A549 (cell line): Measurements from ENCODE around the gene TCF7L2. TPM values are rescaled to one million over a fixed set of nuclear protein-coding genes. Genes with fewer than 3 reads are reported as not detected.

Experiments used
- ATAC-seq, 2 experiments: fragments of 200-7000 bp in 1 of 2; fragments of >200 bp in 1 of 2; cut with Nextera tagmentation in 1 of 2; cut with Tn5 transposase in 1 of 2; 3 replicates each; pipeline versions ENCODE4 v1.8.0 to v1.9.1; 2018 to 2020; ENCODE audit warnings: mild to moderate bottlenecking in 1 of 2, moderate library complexity in 1 of 2
- CTCF ChIA-PET: fragments of 300-600 bp; sonication (Branson Sonifier 250); formaldehyde crosslinking; extraction: SDS; loops from one replicate; lab custom pipeline; 2021; ENCODE audit warnings: antibody characterized with exemption, inconsistent platforms; lab: Yijun Ruan, JAX
- POLR2A ChIA-PET: fragments of 350-600 bp; formaldehyde crosslinking; extraction: SDS; loops from one replicate; lab custom pipeline; 2021; ENCODE audit warnings: antibody characterized with exemption, inconsistent platforms; lab: Yijun Ruan, JAX
- DNase-seq, 2 experiments: peaks; one replicate each; pipeline versions ENCODE4 v3.0.0 to v3.0.0-alpha.2; 2011 to 2016; ENCODE audit warnings: low read depth in 1 of 2, low spot score in 1 of 2
- FAIRE-seq: peaks from 2 replicates; lab custom pipeline; 2011; peaks lifted over from hg19 to GRCh38; lab: Jason Lieb, UNC
- H3K27ac ChIP-seq, 2 experiments: fragments of >200 bp; sonication (Bioruptor Twin); formaldehyde crosslinking; 3 replicates each; pipeline ENCODE4 v1.5.1; 2016 to 2017
- H3K4me1 ChIP-seq: fragments of >200 bp; sonication (Bioruptor Twin); formaldehyde crosslinking; 3 replicates; pipeline ENCODE4 v1.6.1; 2016
- H3K4me2 ChIP-seq: fragments of >200 bp; sonication (Bioruptor Twin); formaldehyde crosslinking; 3 replicates; pipeline ENCODE4 v1.6.1; 2016
- H3K4me3 ChIP-seq: fragments of >200 bp; sonication (Bioruptor Twin); formaldehyde crosslinking; 3 replicates; pipeline ENCODE4 v1.5.1; 2016
- H3K9me3 ChIP-seq: fragments of >200 bp; sonication (Bioruptor Twin); formaldehyde crosslinking; 3 replicates; pipeline ENCODE4 v1.6.1; 2016
- CBX8 ChIP-seq: fragments of 200-600 bp; sonication (generic); IDR thresholded peaks from 2 replicates; pipeline ENCODE4 v1.6.1; 2016
- ESRRA ChIP-seq: fragments of 150-350 bp; IDR thresholded peaks from 2 replicates; pipeline ENCODE4 v1.6.1; 2014; ENCODE audit warnings: mild to moderate bottlenecking, low read length, borderline replicate concordance
- FOSL2 ChIP-seq, 2 experiments: fragments of 450-650 bp in 1 of 2; fragments of >200 bp in 1 of 2; sonication (Bioruptor Twin) in 1 of 2; formaldehyde crosslinking; IDR thresholded peaks; 2 replicates each; pipeline versions ENCODE4 v1.5.0 to v1.6.1; 2016 to 2020; ENCODE audit warnings: mild to moderate bottlenecking in 1 of 2, moderate library complexity in 1 of 2
- FOXS1 ChIP-seq: fragments of 250-450 bp; sonication (Bioruptor Pico); IDR thresholded peaks from 2 replicates; pipeline ENCODE4 v1.5.0; 2020; ENCODE audit warnings: mild to moderate bottlenecking, moderate library complexity
- HDAC2 ChIP-seq: fragments of 200-600 bp; sonication (generic); IDR thresholded peaks from 2 replicates; pipeline ENCODE4 v1.6.1; 2016
- HEYL ChIP-seq: fragments of 250-450 bp; sonication (Bioruptor Pico); IDR thresholded peaks from 2 replicates; pipeline ENCODE4 v1.8.0; 2021; ENCODE audit warnings: mild to moderate bottlenecking, moderate library complexity
- HOXB13 ChIP-seq: fragments of 250-450 bp; sonication (Bioruptor Pico); IDR thresholded peaks from 2 replicates; pipeline ENCODE4 v1.5.0; 2020; ENCODE audit warnings: low read depth, mild to moderate bottlenecking, moderate library complexity
- KDM5A ChIP-seq: fragments of 200-600 bp; sonication (generic); IDR thresholded peaks from 2 replicates; pipeline ENCODE4 v1.6.1; 2016; ENCODE audit warnings: antibody characterized with exemption, mild to moderate bottlenecking
- NFE2L2 ChIP-seq: fragments of 150-350 bp; conservative IDR thresholded peaks from 2 replicates; pipeline ENCODE4 v1.6.1; 2014; ENCODE audit warnings: low read length
- PHF8 ChIP-seq: fragments of 200-600 bp; sonication (generic); IDR thresholded peaks from 2 replicates; pipeline ENCODE4 v1.6.1; 2016; ENCODE audit warnings: low read depth, mild to moderate bottlenecking, antibody characterized with exemption, moderate library complexity, borderline replicate concordance
- POLR2A ChIP-seq: IDR thresholded peaks from 2 replicates; pipeline ENCODE4 v1.6.1; 2012; ENCODE audit warnings: mild to moderate bottlenecking, low read length
- RAD21 ChIP-seq, 2 experiments: fragments of >200 bp in 1 of 2; sonication (Bioruptor Twin) in 1 of 2; formaldehyde crosslinking in 1 of 2; IDR thresholded peaks in 1 of 2; conservative IDR thresholded peaks in 1 of 2; 2 replicates in 1 of 2; 3 replicates in 1 of 2; pipeline ENCODE4 v1.6.1; 2012 to 2018; ENCODE audit warnings: inconsistent platforms in 1 of 2
- RARB ChIP-seq: fragments of 250-450 bp; sonication (Bioruptor Pico); IDR thresholded peaks from 2 replicates; pipeline ENCODE4 v1.8.0; 2021; ENCODE audit warnings: mild to moderate bottlenecking, moderate library complexity
- ZFP36 ChIP-seq: fragments of 450-650 bp; IDR thresholded peaks from 2 replicates; pipeline ENCODE4 v1.6.1; 2014; ENCODE audit warnings: borderline replicate concordance; ENCODE audit not compliant: partially characterized antibody
- WGBS: methylation state at CpG from one replicate; pipeline ENCODE4 v1.1.6; 2017; ENCODE audit errors: missing lambda C conversion rate; 5-methylcytosine and 5-hydroxymethylcytosine counted together
- polyA plus RNA-seq, 4 experiments: library from polyadenylated mRNA; depleted of rRNA in 3 of 4; stranded (reverse); fragments of >200 nt; fragmentation: RNase III in 1 of 4; extraction: RNeasy Plus Mini Kit Qiagen cat#74134 plus additional on column Dnase treatment in 1 of 4; gene quantifications; 2 replicates in 3 of 4; 3 replicates in 1 of 4; pipeline ENCODE4 v1.2.3, GENCODE V29; 2011 to 2017
- TF ChIP-seq, protein P1 (sequence below): fragments of 250-450 bp; sonication (Bioruptor Pico); IDR thresholded peaks from 2 replicates; pipeline ENCODE4 v1.5.0; 2021; ENCODE audit warnings: mild to moderate bottlenecking, moderate library complexity, borderline replicate concordance
- TF ChIP-seq, protein P2 (sequence below): fragments of >200 bp; sonication (Bioruptor Twin); formaldehyde crosslinking; IDR thresholded peaks from 3 replicates; pipeline ENCODE4 v1.6.1; 2016
- TF ChIP-seq, protein P3 (sequence below): IDR thresholded peaks from 2 replicates; pipeline ENCODE4 v1.6.1; 2012
- TF ChIP-seq, protein P4 (sequence below): fragments of 250-450 bp; sonication (Bioruptor Pico); IDR thresholded peaks from 2 replicates; pipeline ENCODE4 v1.5.0; 2020; ENCODE audit warnings: low read depth, mild to moderate bottlenecking, moderate library complexity

TCF7L2 gene
- polyA plus RNA-seq, 2 of the 4 experiments (the other 2 are of a cell fraction) = 11.3 to 14.5 TPM

DNA sequence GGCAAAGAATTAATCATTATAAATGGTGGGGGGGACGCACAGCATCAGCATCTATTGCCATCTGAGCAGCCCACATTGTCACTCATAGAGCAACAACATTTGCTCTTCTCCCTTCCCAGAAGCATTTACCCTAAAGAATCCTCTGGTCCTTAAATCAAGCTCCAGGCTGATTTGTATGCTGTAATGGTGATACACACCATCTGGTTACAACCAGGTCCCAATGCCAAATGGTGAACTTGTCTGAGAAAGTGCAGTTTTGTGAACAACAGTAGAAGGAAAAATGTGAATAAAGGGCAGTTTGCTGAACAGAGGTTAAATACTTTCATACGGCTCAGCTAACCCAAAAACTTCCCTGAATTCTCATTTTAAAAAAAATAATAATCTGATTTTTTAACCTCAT, 38.8 kb upstream of the TCF7L2 start:
- peak overlapping the region in 1 of 2 experiments; percentile 42; a peak in 4 of 6 replicates for H3K27ac ChIP-seq
- 91% methylated on average over 2 of the region's 2 CpGs for WGBS
- H3K9me3 ChIP-seq = no peaks in the 10 kb centered on the region
- H3K4me1 ChIP-seq = peaks cover 44% of the 10 kb centered on the region
- ChIA-PET POLR2A (no interaction called here), CTCF (interaction anchor here (0.9 to 1.4 kb wide), 3 partner anchors 12 to 348 kb away, joined by 3 read pairs; no protein-coding TSS in a partner anchor)
- no peak overlapping the region for H3K4me2 ChIP-seq
- ATAC-seq (no peak), DNase-seq (no peak), FAIRE-seq (no peak)
- no peak overlapping the region for H3K4me3 ChIP-seq
- TF ChIP-seq KDM5A = no peak
- no peak for TF ChIP-seq FOSL2 (IDR thresholded peaks at IDR 0.05)
- TF ChIP-seq FOSL2 (CRISPR knock-in tag; IDR thresholded peaks at IDR 0.05) = no peak
- TF ChIP-seq, protein P1, sequence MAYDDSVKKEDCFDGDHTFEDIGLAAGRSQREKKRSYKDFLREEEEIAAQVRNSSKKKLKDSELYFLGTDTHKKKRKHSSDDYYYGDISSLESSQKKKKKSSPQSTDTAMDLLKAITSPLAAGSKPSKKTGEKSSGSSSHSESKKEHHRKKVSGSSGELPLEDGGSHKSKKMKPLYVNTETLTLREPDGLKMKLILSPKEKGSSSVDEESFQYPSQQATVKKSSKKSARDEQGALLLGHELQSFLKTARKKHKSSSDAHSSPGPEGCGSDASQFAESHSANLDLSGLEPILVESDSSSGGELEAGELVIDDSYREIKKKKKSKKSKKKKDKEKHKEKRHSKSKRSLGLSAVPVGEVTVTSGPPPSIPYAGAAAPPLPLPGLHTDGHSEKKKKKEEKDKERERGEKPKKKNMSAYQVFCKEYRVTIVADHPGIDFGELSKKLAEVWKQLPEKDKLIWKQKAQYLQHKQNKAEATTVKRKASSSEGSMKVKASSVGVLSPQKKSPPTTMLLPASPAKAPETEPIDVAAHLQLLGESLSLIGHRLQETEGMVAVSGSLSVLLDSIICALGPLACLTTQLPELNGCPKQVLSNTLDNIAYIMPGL = no peak
- no peak for TF ChIP-seq ESRRA
- no peak for TF ChIP-seq HEYL (CRISPR knock-in tag)

DNA sequence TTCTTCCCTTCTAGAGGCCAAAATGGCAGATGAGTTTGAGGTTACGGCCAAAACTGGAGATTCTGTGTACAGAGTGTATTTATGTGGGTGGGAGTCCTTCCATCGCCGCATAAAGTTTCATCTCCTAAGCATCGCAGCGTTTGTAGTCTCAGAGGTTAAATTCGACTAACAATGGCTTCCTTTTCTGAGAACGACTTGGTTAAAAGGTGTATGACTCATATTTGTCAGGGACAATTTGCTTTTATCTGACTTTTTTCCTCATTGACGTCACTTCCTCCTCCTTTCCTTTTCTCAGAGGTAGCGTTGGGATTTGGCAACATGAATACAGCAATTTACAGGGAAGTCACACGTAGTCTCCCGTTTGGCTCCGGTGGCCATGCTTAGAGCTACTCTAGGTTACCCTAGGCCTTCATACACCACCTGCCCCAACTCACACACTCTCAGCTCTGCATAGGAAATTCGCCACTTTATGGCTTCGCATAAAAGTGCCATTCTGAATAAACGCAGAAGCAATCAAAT, 37.6 kb upstream of the TCF7L2 start:
- FAIRE-seq = peak; percentile 43
- POLR2A ChIA-PET = no interaction called here
- Histone ChIP-seq H3K9me3 (no peaks in the 10 kb centered on the region), H3K4me1 (peaks cover 43% of the 10 kb centered on the region), H3K27ac (peak overlapping the region; percentile 36 to 81; a peak in 4 of 6 replicates), H3K4me2 (0 out of 3 replicates have a peak overlapping the region, but pooled peaks have one; percentile 15), H3K4me3 (no peak overlapping the region)
- peak in 1 of 2 experiments; percentile 70 for DNase-seq
- WGBS = 70% methylated on average over 15 of the region's 15 CpGs
- TF ChIP-seq, protein P2, sequence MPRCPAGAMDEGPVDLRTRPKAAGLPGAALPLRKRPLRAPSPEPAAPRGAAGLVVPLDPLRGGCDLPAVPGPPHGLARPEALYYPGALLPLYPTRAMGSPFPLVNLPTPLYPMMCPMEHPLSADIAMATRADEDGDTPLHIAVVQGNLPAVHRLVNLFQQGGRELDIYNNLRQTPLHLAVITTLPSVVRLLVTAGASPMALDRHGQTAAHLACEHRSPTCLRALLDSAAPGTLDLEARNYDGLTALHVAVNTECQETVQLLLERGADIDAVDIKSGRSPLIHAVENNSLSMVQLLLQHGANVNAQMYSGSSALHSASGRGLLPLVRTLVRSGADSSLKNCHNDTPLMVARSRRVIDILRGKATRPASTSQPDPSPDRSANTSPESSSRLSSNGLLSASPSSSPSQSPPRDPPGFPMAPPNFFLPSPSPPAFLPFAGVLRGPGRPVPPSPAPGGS = no peak
- TF ChIP-seq FOSL2 (IDR thresholded peaks at IDR 0.05) (no peak), FOSL2 (CRISPR knock-in tag; IDR thresholded peaks at IDR 0.05) (peak; percentile 89), HOXB13 (CRISPR knock-in tag) (0 out of 2 replicates have a peak, but pooled peaks have one; percentile 30)
- TF ChIP-seq, all 56 proteins: peak for 2
- no peak for ATAC-seq
- CTCF ChIA-PET = no interaction called here

DNA sequence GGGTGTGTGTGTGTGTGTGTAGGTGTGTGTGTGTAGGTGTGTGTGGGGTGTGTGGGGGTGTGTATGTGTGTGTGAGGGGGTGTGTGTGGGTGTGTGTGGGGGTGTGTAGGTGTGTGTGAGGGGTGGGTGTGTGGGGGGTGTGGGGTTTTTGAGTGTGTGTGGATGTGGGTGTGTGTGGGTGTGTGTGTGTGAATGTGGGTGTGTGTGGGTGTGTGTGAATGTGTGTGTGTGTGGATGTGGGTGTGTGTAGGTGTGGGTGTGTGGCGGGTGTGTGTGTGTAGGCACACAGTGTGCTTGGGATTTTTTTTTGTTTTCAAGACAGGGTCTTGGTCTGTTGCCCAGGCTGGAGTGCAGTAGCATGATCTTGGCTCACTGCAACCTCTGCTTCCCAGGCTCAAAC, 36.8 kb upstream of the TCF7L2 start:
- peak overlapping the region in 1 of 2 experiments; percentile 81; a peak in 3 of 6 replicates for H3K27ac ChIP-seq
- no peak overlapping the region for H3K4me2 ChIP-seq
- 83% methylated on average over 1 of the region's 1 CpG for WGBS
- H3K9me3 ChIP-seq = no peaks in the 10 kb centered on the region
- ChIA-PET CTCF (no interaction called here), POLR2A (no interaction called here)
- ATAC-seq (no peak), FAIRE-seq (no peak), DNase-seq (no peak)
- H3K4me1 ChIP-seq = peaks cover 42% of the 10 kb centered on the region
- TF ChIP-seq HDAC2 = no peak
- TF ChIP-seq, protein P3, sequence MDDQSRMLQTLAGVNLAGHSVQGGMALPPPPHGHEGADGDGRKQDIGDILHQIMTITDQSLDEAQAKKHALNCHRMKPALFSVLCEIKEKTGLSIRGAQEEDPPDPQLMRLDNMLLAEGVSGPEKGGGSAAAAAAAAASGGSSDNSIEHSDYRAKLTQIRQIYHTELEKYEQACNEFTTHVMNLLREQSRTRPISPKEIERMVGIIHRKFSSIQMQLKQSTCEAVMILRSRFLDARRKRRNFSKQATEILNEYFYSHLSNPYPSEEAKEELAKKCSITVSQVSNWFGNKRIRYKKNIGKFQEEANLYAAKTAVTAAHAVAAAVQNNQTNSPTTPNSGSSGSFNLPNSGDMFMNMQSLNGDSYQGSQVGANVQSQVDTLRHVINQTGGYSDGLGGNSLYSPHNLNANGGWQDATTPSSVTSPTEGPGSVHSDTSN = no peak
- TF ChIP-seq CBX8 = no peak
- TF ChIP-seq RARB (CRISPR knock-in tag) = no peak
- no peak overlapping the region for H3K4me3 ChIP-seq

DNA sequence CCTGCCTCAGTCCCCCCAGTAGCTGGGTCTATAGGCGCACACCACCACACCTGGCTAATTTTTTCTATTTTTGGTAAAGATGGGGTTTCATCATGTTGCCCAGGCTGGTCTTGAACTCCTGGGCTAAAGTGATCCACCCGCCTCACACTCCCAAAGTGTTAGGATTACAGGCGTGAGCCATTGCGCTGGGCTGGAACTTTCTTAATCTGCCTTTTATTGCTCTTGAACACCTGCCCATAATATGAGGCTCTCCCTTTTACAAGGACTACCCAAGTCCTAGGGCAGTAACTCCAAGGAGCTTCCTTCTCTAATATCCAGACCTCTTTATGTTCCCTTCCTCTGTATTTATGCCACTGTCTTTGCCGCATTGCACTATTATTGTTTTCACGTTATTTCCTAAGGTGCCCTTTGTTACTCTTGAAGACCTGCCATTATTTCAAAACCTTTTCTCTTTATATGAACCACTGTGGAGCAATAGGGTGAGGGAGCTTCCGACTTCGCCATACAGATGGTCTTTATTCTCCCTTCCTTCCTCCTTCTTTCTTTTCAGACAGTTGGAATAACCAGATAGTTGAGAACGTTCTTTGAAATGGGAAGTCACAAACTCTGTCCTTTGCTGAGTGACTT, 36.3 kb upstream of the TCF7L2 start:
- FAIRE-seq (no peak), DNase-seq (no peak), ATAC-seq (no peak)
- H3K4me1 ChIP-seq = peaks cover 42% of the 10 kb centered on the region
- no peaks in the 10 kb centered on the region for H3K9me3 ChIP-seq
- H3K27ac ChIP-seq = peak overlapping the region; percentile 79 to 81; a peak in 5 of 6 replicates
- ChIA-PET POLR2A (no interaction called here), CTCF (no interaction called here)
- H3K4me3 ChIP-seq = no peak overlapping the region
- TF ChIP-seq, protein P4, sequence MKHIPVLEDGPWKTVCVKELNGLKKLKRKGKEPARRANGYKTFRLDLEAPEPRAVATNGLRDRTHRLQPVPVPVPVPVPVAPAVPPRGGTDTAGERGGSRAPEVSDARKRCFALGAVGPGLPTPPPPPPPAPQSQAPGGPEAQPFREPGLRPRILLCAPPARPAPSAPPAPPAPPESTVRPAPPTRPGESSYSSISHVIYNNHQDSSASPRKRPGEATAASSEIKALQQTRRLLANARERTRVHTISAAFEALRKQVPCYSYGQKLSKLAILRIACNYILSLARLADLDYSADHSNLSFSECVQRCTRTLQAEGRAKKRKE (CRISPR knock-in tag) = no peak
- TF ChIP-seq, protein P2 = no peak
- TF ChIP-seq, protein P1 = no peak
- TF ChIP-seq RAD21 (conservative IDR thresholded peaks at IDR 0.05 in 1 of 2, IDR thresholded peaks at IDR 0.05 in 1 of 2) (no peak), FOXS1 (CRISPR knock-in tag) (no peak), POLR2A (no peak), NFE2L2 (no peak), PHF8 (no peak), ZFP36 (no peak)
- H3K4me2 ChIP-seq = peak overlapping the region; percentile 89; the same call in 2 of the 3 replicates
- 90% methylated on average over 9 of the region's 9 CpGs for WGBS
